ENCODE measurements around the gene SCO2.

The SCO2 gene, protein sequence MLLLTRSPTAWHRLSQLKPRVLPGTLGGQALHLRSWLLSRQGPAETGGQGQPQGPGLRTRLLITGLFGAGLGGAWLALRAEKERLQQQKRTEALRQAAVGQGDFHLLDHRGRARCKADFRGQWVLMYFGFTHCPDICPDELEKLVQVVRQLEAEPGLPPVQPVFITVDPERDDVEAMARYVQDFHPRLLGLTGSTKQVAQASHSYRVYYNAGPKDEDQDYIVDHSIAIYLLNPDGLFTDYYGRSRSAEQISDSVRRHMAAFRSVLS

DNA sequence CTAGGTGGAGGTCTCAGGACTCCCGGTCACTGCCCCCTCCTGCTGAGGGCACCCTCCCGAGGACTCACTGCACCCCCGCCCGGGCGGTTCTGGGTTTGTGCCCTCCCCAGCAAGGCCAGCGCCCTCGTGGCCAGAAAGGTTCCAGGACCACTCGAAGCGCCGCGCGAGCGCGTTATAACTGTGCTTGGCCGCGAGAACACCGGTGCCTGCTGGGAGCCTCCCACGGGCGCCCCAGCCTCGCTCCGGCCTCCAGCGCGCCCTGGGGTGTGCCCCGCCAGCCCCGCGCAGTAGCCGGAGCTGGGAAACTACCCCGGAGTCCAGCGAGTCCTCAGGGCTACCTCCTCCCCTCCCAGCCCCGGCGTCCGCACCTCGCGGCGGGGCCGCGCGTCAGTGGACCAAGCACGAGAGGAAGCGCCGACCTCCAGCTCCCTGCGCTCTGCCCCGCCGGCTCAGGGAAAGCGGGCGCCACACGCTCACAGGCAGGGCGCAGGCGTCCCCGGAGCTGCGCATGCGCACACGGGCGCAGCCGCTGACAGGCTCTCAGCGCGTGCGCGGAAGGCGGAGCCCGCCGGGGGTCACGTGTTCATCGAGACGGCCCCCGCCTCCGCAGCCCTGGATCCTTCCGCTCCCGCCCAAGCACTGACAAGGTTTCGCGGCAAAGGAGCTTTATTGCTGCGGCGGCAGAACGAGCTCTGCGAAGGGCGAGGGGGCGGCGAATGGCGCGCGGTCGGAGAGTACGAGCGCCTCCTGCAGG is at the start of gene SCO2:
SCO2 (minus strand) TSS at position 495 of the 754 bp plus-strand sequence. CDS start 1,187 bp downstream, outside the sequence.
- peaks cover 22% of the 10 kb centered on the region for H3K36me3 ChIP-seq (ENCODE audit: control insufficient read depth, insufficient read depth, low read length)
- peaks cover 11% of the 10 kb centered on the region for H3K4me1 ChIP-seq (ENCODE audit: control insufficient read depth, insufficient read depth, low read length)
- no peaks in the 10 kb centered on the region for H3K9me3 ChIP-seq (ENCODE audit: control insufficient read depth, insufficient read depth, low read length)
- H3K27ac ChIP-seq (ENCODE audit: low read length) = no peak within 1 kb of the TSS
- peak; percentile 93 for DNase-seq (ENCODE audit: low read depth, low spot score)
- H3K27me3 ChIP-seq (ENCODE audit: control insufficient read depth, insufficient read depth, low read length) = peaks cover 19% of the 10 kb centered on the region; the same call in 1 of the 2 replicates
- H3K4me3 ChIP-seq (ENCODE audit: low read length) = peak within 1 kb of the TSS; percentile 58
- no CpG with 5 or more reads among the region's 84 CpGs for WGBS (ENCODE audit: insufficient coverage, insufficient read length)

DNA sequence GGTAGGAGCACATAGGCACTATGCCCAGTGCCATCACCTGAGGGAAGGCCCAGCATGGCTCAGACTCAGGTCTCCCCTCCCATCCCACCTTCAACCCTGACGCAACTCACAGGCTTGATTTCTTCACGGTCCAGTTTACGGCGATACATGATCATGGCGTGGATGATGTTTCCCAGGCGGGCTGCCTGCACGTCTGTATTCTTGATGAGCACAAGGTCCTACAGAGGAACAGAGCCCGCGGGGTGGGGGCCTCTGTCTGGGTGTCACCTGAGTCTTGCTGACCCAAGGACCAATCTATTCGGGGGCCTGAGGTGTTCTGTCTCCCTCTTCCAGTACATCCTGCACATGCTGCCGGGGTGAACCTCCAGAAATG is 49.0 kb upstream of the SCO2 start:
- no peak for DNase-seq (ENCODE audit: low read depth, low spot score)
- no peaks in the 10 kb centered on the region for H3K4me1 ChIP-seq (ENCODE audit: control insufficient read depth, insufficient read depth, low read length)
- no peak overlapping the region for H3K4me3 ChIP-seq (ENCODE audit: low read length)
- peaks cover 17% of the 10 kb centered on the region for H3K36me3 ChIP-seq (ENCODE audit: control insufficient read depth, insufficient read depth, low read length)
- H3K27ac ChIP-seq (ENCODE audit: low read length) = no peak overlapping the region
- no CpG with 5 or more reads among the region's 11 CpGs for WGBS (ENCODE audit: insufficient coverage, insufficient read length)
- H3K9me3 ChIP-seq (ENCODE audit: control insufficient read depth, insufficient read depth, low read length) = no peaks in the 10 kb centered on the region
- H3K27me3 ChIP-seq (ENCODE audit: control insufficient read depth, insufficient read depth, low read length) = no peaks in the 10 kb centered on the region

DNA sequence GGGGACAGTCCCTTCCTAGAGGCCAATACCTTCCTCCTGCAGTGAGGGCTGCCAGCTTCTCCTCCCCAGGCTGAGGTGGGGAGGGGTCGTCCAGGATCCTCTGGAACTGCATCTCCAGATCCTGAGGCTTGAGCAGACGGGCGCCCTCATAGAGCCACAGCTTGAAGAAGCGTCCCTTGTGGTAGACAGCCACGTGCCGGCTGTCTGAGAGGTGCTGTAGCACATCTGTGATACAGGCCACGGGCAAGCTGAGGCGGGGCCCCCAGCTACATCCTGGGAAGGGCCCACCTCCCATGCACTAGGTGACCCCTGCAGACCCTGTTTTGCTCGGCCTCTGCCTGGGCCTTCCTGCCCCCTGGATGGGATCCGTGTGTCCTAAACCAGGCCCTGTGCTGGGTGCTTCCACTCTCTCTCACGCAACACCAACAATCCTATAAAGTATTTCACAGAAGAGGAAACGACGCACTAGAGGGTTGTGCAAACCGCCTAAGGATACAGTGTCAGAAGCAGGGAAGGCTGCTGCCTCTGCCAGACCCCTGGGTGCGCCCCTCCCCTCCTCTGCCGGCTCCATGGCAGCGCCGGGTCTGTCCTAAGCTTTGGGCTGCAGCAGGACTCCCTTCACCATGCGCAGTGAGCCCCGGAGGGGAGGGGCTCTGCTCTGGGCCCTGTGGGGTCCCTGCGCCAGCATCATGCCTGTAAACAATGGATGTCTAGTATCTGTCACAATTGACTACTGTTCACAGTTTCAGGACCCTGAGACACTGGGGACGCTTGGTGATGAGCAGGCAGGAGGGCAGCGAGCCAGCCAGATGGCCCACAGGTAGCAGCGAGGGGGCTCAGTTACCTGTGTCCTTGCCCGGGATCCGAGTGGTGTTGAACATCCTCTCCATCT is 48.3 kb upstream of the SCO2 start:
- Histone ChIP-seq H3K4me1 (ENCODE audit: control insufficient read depth, insufficient read depth, low read length) (no peaks in the 10 kb centered on the region), H3K27me3 (ENCODE audit: control insufficient read depth, insufficient read depth, low read length) (no peaks in the 10 kb centered on the region), H3K27ac (ENCODE audit: low read length) (no peak overlapping the region), H3K9me3 (ENCODE audit: control insufficient read depth, insufficient read depth, low read length) (no peaks in the 10 kb centered on the region), H3K36me3 (ENCODE audit: control insufficient read depth, insufficient read depth, low read length) (peaks cover 21% of the 10 kb centered on the region), H3K4me3 (ENCODE audit: low read length) (no peak overlapping the region)
- no CpG with 5 or more reads among the region's 26 CpGs for WGBS (ENCODE audit: insufficient coverage, insufficient read length)
- DNase-seq (ENCODE audit: low read depth, low spot score) = no peak

DNA sequence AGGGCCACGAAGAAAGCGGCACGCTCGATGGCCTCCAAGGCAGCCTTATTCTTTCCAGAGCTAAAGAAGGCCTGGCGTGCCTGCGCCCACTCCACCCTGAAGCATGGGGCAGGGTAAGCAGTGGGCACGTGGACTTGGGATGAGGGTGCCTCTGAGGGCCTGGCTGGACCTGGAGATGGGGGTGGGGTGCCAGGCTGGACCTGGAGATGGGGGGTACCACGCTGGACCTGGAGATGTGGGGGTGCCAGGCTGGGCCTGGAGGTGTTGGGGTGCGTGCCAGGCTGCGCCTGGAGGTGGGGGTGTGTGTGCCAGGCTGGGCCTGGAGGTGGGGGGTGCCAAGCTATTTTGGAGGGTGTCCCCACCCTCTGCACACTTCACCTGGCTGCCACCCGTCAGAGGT is 47.6 kb upstream of the SCO2 start:
- Histone ChIP-seq H3K27ac (ENCODE audit: low read length) (no peak overlapping the region), H3K27me3 (ENCODE audit: control insufficient read depth, insufficient read depth, low read length) (no peaks in the 10 kb centered on the region), H3K9me3 (ENCODE audit: control insufficient read depth, insufficient read depth, low read length) (no peaks in the 10 kb centered on the region), H3K36me3 (ENCODE audit: control insufficient read depth, insufficient read depth, low read length) (peaks cover 24% of the 10 kb centered on the region), H3K4me3 (ENCODE audit: low read length) (no peak overlapping the region), H3K4me1 (ENCODE audit: control insufficient read depth, insufficient read depth, low read length) (no peaks in the 10 kb centered on the region)
- no CpG with 5 or more reads among the region's 11 CpGs for WGBS (ENCODE audit: insufficient coverage, insufficient read length)
- DNase-seq (ENCODE audit: low read depth, low spot score) = no peak

DNA sequence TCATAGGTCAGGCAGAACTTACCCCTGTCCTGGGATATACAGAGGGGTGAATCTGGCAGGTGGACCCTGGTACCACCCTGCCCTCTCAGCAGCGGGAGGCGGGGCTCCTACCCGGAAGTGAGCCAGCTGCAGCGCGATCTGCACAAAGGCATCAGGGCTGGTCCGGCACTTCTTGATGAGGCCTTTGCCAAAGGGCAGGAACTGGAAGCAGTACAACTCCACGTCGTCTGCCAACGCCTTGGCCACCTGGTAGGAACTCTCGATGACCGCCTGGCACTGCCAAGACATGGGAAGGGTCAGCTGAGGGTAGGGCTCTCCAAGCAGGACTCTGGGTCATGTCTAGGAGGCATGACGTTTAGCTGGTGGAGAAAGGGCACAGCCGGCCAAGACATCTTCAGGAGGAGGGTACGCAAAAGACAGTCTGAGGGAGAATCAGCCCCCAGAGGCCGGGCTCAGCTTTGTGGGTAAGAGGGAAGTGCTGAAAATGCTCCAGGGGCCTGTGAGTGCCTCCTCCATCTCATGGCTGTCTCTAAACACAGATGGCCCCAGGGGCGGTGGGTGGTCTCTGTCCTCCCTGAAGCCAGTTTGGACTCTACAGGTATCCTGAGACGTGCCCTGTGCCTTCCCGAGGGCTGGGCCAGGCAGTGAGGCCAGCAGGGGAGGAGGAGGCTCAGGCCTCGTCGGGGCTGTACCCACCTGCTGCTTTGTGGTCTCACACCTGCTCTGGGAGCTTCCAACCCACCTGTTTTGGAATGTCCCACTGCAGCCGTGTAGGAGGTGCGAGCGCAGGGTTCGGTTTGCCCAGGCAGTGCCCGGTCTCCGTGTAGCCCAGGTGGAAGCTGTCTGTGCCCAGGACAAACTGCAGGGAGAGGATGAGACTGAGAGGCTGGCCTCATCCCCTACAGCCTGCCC is 46.1 kb upstream of the SCO2 start:
- H3K36me3 ChIP-seq (ENCODE audit: control insufficient read depth, insufficient read depth, low read length) = peaks cover 24% of the 10 kb centered on the region
- no peak overlapping the region for H3K4me3 ChIP-seq (ENCODE audit: low read length)
- H3K27ac ChIP-seq (ENCODE audit: low read length) = no peak overlapping the region
- H3K9me3 ChIP-seq (ENCODE audit: control insufficient read depth, insufficient read depth, low read length) = no peaks in the 10 kb centered on the region
- WGBS (ENCODE audit: insufficient coverage, insufficient read length) = no CpG with 5 or more reads among the region's 26 CpGs
- no peaks in the 10 kb centered on the region for H3K27me3 ChIP-seq (ENCODE audit: control insufficient read depth, insufficient read depth, low read length)
- DNase-seq (ENCODE audit: low read depth, low spot score) = no peak
- no peaks in the 10 kb centered on the region for H3K4me1 ChIP-seq (ENCODE audit: control insufficient read depth, insufficient read depth, low read length)

DNA sequence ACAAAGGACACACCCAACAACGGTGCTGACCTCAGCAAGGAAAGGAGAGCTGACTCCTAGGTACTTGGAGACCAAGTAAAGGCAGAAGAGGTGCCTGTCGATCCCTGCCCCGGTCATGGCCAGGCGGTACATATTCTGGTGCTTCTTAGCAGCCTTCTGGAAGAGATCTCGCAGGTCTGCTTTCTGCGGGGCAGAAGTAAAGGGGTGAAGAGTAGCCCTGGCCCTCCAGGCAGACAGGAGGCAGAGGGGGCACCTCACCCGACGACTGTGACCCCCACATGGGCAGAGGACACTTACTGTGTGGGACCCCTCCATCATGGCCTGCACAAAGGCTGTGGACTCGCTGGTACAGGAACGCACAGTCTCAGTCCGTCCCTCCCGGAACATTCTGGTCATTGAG is 45.5 kb upstream of the SCO2 start:
- no CpG with 5 or more reads among the region's 12 CpGs for WGBS (ENCODE audit: insufficient coverage, insufficient read length)
- no peak for DNase-seq (ENCODE audit: low read depth, low spot score)
- H3K27ac ChIP-seq (ENCODE audit: low read length) = no peak overlapping the region
- H3K4me3 ChIP-seq (ENCODE audit: low read length) = no peak overlapping the region
- H3K36me3 ChIP-seq (ENCODE audit: control insufficient read depth, insufficient read depth, low read length) = peaks cover 24% of the 10 kb centered on the region
- H3K27me3 ChIP-seq (ENCODE audit: control insufficient read depth, insufficient read depth, low read length) = no peaks in the 10 kb centered on the region
- H3K9me3 ChIP-seq (ENCODE audit: control insufficient read depth, insufficient read depth, low read length) = no peaks in the 10 kb centered on the region
- H3K4me1 ChIP-seq (ENCODE audit: control insufficient read depth, insufficient read depth, low read length) = no peaks in the 10 kb centered on the region

DNA sequence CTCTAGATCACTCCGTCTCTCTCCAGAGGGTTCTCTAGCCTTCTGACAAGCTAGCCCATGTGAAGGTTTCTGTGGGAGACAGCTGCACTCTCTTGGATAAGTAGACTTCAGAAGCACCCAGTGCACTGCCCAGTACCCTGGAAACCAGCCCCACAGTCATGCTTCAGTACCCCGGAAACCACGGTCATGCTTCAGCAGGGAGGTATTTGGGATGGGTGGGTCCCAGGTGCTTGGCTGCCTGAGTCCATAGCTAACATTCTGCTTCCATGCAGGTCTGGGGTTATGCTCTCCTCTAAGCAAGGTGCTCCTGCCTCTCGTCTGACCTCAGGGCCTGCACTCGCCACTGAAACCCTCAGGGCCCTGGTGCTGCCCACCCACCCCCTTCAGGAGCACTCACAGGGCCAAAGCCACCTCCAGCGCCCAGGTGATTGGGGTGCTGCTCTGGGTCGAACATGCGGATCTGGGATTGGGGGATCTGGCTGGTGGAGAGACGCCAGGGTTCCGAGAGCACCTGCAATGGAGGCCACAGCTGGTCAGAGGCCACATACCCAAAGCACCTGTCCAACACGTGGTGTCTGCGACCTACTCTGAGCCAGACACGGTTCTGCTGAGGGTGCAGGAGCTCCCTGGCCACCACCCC is 44.6 kb upstream of the SCO2 start:
- H3K4me3 ChIP-seq (ENCODE audit: low read length) = no peak overlapping the region
- H3K9me3 ChIP-seq (ENCODE audit: control insufficient read depth, insufficient read depth, low read length) = no peaks in the 10 kb centered on the region
- DNase-seq (ENCODE audit: low read depth, low spot score) = no peak
- peaks cover 24% of the 10 kb centered on the region for H3K36me3 ChIP-seq (ENCODE audit: control insufficient read depth, insufficient read depth, low read length)
- WGBS (ENCODE audit: insufficient coverage, insufficient read length) = no CpG with 5 or more reads among the region's 13 CpGs
- H3K4me1 ChIP-seq (ENCODE audit: control insufficient read depth, insufficient read depth, low read length) = no peaks in the 10 kb centered on the region
- H3K27me3 ChIP-seq (ENCODE audit: control insufficient read depth, insufficient read depth, low read length) = no peaks in the 10 kb centered on the region
- no peak overlapping the region for H3K27ac ChIP-seq (ENCODE audit: low read length)

DNA sequence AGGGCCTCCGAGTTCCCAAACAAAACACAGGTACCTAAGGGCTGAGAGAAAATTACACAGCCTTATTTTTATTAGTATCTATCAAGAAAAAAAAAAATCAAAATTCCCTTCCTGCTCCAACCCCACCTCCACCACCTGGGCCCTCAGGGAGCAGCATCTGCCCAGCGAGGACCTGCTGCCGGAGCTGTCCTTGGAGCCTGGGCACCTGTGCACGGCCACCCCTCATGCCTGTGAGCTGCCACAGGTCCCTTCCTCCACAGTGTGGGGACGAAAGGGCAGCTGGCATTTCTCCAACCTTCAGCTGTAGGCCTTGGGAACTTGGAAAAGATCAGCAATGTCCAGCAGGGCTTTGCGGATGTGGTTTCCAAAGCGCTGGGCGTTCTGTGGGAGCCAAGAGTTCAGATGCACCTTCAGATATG is 43.7 kb upstream of the SCO2 start:
- no CpG with 5 or more reads among the region's 8 CpGs for WGBS (ENCODE audit: insufficient coverage, insufficient read length)
- Histone ChIP-seq H3K4me1 (ENCODE audit: control insufficient read depth, insufficient read depth, low read length) (no peaks in the 10 kb centered on the region), H3K27me3 (ENCODE audit: control insufficient read depth, insufficient read depth, low read length) (no peaks in the 10 kb centered on the region), H3K27ac (ENCODE audit: low read length) (no peak overlapping the region), H3K4me3 (ENCODE audit: low read length) (no peak overlapping the region; the same call in 1 of the 2 replicates), H3K9me3 (ENCODE audit: control insufficient read depth, insufficient read depth, low read length) (no peaks in the 10 kb centered on the region), H3K36me3 (ENCODE audit: control insufficient read depth, insufficient read depth, low read length) (peaks cover 24% of the 10 kb centered on the region)
- no peak for DNase-seq (ENCODE audit: low read depth, low spot score)

DNA sequence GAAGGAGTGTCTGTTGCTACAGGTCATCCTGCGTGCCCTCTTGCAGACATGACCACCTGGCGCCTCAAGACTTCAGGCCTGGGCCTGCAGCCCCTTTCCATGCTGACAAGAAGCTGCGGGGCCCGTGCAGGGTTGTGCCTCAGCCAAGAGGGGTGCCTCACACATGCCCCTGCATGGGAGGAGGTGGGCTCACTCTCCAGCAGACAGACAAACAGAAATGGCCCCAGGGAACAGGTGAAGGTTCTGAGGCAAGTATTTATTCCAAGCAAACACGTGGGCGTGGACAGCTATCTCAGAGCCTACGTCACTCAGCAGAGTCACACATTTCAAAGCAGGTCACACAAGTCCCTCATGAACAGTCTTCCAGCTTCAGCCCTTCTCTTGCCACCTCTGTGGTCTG is 43.2 kb upstream of the SCO2 start:
- no peaks in the 10 kb centered on the region for H3K4me1 ChIP-seq (ENCODE audit: control insufficient read depth, insufficient read depth, low read length)
- H3K27me3 ChIP-seq (ENCODE audit: control insufficient read depth, insufficient read depth, low read length) = no peaks in the 10 kb centered on the region
- H3K9me3 ChIP-seq (ENCODE audit: control insufficient read depth, insufficient read depth, low read length) = no peaks in the 10 kb centered on the region
- no peak overlapping the region for H3K4me3 ChIP-seq (ENCODE audit: low read length)
- no CpG with 5 or more reads among the region's 7 CpGs for WGBS (ENCODE audit: insufficient coverage, insufficient read length)
- no peak for DNase-seq (ENCODE audit: low read depth, low spot score)
- peaks cover 24% of the 10 kb centered on the region for H3K36me3 ChIP-seq (ENCODE audit: control insufficient read depth, insufficient read depth, low read length)
- H3K27ac ChIP-seq (ENCODE audit: low read length) = no peak overlapping the region
